NCI-H2196 (cell line): ENCODE measurements around the gene NBAS.
A peak's percentile ranks its signal among the peaks of the same experiment; 100 is the strongest.

ENCODE experiments used
- DNase-seq: peaks from one replicate; lab custom pipeline; 2025; ENCODE audit not compliant: unreplicated experiment; lab: John Stamatoyannopoulos, UW

Gene NBAS

DNA sequence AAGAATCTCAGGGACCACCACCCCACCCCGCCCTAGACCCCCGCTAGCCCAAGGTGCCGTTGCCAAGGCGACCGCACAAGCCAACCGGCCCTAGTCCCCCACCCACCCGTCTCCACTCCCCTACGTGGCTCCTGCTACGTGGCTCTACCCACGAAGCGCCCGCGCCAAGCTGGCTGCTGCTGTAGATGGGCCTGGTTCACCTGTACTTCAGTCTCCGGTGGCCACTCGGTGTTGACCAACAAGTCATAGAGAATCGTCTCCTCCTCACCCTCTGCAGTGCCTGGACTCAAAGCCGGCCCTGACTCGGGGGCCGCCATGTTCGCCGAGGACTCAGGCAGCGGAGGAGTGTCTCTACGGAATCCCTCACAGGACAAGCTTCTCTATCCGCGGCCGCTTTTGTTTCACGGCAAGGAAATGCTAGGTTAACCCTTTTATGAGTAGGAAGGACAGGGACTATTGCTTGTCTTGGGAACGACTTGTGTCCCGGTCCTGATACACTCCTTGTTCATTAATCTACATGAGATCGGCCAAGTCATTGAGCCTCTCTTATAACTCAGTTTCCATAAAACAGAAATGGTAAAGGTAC, at the start of gene NBAS:
Gene NBAS, minus strand, starts transcription at position 347 of the 586 bp plus-strand sequence. Its CDS starts 30 bp downstream, at position 317.
- DNase-seq: peak; percentile 79

DNA sequence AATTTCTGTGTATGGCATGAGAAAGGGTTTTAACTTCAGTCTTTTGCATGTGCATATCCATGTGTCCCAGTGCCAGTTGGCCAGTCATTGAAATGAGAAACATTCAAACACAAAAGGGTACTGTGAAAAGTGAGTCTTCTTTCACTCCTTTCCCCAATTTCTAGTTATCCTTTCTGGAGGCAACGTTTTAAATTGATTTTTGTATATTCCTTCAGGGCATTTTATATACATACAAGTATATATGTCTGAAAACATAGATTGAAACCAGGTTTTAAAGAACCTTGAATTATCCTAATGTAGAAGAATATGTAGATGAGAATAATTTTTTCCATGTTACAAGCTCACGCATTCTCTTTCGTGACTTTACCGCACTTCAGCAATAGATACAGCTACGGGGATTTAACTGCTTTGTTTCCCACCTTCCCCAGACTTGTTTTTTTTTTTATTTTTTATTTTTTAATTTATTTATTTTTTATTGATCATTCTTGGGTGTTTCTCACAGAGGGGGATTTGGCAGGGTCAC, 49.4 kb upstream of the NBAS start:
- no peak for DNase-seq

DNA sequence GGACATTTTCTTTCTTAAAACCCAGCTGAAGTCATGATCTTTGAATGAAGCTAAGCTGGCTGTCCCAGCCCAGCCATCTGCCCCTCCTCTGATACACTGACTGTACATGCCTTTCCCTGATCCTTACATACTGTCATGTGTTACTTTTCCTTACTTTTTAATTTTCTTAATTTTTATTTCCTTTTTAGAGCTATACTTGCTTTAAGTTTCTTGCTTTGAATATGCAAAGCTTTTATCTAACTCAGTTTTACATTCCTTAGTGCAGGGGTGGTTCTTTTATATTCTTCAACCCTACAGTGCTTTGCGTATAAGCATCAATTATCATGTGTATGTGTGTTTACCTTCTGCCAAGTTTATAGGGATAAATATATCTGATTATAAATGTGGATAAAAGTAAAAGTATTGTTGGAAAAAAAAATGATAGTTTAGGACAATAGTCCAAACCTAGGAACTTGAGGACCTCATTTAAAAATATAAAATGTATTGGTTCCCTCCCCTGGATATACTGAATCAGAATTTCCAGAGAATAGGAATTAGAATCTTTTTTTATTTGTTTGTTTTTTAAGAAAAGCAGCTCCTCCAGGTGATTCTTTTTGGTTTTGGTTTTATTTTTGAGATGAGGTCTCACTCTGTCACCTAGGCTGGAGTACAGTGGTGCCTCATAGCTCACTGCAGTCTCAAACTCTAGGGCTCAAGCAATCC, 48.4 kb upstream of the NBAS start:
- DNase-seq: no peak

DNA sequence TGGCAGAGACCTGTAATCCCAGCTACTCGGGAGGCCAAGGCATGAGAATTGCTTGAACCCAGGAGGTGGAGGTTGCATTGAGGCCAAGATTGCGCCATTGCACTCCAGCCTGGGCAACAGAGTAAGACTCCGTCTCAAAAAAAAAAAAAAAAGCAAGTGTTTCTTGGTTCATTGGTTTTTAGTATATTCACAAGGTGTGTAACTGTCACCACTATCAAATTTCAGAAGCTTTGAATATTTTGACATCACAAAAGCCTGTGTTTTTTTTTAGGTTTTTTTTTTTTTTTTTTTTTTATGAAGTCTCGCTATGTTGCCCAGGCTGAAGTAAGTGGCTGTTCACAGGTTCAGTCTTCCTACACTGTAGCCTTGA, 47.2 kb upstream of the NBAS start:
- no peak for DNase-seq

DNA sequence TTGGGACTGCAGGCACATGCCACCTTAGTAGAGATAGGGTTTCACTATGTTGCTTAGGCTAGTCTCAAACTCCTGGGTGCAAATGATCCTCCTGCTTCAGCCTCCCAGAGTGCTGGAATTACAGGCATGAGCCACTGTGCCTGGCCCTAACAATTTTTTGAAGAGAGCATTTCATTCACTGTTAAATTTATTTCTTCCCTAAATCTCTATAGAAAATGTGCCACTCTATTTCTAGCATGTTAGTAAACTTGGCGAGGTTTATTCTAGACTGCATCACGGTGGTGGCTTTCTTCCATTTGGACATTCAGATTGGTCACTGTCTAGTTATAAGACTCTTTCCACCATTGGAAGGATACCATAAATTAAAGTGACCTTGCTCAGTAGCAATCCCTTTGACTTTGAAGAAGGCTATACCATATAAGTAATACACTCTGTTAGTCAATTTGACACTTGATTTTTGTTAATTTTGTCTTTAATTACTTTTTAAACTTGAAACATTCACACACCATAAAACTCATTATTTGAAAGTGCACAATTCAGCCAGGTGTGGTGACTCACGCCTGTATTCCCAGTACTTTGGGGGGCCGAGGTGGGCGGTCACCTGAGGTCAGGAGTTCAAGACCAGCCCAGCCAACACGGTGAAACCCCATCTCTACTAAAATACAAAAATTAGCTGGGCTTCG, 46.7 kb upstream of the NBAS start:
- DNase-seq: no peak

DNA sequence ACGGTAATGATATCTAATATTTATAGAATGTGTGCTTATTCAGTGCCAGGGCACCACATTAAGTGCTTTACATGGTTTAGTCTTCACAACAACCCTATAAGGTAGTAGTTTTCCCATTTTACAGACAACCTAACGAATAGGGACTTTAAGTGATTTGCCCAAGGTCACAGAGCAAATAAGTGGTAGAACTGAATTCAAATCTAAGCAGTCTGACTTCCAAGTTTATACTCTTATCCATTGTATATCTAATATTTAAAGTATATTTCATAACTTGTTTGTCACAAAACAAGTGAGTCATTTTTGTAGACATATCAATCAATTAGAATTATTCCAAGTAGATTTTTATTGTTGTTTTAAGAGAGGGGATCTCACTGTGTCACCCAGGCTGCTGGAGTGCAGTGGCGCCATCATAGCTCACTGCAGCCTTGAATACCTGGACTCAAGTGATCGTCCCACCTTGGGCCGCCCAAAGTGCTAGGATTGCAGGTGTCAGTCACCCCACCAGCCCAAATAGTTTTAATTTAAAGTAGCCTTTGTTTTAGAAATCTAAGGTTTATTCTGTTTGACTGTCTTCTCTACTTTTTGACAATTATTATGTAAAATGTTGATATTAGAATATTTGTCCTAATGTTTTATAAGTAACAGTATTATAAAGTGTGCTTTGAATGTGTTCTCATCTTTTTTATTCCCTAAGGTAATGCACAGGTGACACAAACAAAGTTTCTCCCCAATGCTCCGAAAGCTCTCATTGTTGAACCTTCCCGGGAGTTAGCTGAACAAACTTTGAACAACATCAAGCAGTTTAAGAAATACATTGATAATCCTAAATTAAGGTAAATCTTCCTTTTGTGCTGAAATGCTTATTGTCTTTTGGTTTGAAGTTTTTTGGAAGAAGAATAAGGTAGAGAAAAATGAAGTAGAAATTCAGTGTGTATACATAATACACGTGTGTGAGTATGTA, 45.6 kb upstream of the NBAS start:
- no peak for DNase-seq

DNA sequence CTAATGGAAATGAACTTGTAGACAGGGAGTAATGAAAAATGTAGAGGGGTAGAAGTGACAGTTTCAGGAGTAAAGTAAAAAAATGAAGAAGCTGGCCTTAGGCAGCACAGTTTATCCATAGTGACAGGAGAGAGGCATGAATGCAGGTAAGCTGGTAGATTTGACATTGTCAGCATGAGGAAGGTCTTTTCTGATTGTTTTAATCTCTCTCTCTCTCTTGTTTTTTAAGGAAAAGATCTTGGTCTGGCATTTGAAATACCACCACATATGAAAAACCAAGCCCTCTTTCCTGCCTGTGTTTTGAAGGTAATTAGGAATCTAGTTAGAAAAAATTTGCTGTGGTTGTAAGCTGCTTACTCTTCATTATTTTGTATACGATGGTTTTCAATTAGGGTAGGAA, 44.6 kb upstream of the NBAS start:
- DNase-seq: no peak

DNA sequence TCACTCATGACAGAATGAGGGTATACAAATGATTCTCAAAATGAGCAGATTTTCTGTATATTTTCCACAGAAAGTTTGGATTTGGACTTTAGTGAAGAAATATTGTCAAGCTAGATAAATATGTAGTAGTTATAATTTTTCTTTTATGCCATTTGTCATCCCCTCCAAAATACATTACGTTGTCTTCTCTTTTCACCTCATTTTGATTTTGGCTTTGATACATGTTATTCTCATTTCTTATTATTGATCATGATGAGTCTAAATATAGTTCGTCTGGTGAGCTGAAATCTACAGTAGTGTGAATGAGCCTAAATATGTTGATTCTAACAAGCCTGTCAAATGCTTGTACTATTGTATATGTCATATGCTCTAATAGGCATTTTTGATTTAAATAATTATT, 42.8 kb upstream of the NBAS start:
- no peak for DNase-seq

DNA sequence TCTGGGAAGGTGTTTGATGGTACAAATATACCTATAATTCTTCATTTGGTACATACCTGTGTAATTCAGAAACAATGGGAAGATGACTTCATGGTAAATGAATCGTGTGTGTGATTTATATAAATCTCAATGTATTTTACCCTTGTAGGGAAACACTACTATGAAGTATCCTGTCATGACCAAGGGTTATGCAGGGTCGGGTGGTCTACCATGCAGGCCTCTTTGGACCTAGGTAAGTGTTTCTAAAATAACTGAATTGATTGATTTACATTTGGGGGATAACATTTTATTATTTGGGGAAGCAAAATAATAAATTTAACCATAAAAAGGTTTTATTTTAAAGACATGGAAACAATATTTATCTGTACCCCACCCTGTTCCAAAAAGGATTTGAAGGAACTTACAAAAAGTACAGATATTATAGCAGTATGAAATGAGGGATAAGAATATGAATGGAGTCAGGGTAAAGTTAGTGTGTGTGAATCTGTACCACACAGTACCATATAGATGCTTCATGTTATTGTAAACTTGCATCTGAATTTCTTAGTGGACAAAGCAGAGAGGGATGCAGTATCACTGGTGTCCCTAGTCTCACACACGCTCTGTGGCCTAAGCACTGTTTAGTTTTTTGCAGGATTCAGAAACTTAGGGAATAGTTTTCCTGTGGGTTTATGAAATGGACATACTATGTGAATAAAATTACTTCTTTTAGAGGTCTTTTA, 42.1 kb upstream of the NBAS start:
- DNase-seq: no peak

DNA sequence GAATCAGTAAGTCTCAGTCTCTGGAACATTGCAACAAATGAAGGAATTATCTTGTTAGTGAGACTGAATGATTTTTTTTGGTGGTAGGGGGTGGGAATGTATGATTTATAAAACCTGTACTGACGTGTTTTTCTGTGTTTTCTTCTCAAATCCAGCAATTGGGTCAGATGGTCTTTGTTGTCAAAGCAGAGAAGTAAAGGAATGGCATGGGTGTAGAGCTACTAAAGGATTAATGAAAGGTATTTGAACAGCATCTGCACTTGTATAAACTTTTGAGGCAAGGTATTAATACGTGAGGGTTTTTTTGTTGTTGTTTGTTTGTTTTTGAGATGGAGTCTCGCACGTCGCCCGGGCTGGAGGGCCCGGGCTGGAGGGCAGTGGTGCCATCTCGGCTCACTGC, 41.3 kb upstream of the NBAS start:
- no peak for DNase-seq

DNA sequence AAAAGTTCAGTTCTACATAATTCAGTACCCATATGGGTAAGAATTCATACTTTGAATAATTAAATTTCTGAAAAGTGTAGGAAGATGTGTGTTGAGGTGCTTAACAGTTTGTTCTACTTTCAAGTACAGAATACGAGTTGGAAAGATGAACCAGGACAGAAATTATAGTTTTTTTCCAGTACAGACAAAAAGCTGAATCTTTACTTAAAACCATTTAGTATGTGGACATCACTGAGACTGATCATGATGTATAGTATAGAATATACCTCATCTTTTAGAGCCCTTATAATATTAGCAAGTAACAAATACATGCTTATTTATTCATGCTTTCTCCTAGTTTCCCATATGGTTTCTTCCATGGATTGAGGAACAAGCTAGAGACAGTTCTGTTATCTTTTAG, 40.5 kb upstream of the NBAS start:
- no peak for DNase-seq

DNA sequence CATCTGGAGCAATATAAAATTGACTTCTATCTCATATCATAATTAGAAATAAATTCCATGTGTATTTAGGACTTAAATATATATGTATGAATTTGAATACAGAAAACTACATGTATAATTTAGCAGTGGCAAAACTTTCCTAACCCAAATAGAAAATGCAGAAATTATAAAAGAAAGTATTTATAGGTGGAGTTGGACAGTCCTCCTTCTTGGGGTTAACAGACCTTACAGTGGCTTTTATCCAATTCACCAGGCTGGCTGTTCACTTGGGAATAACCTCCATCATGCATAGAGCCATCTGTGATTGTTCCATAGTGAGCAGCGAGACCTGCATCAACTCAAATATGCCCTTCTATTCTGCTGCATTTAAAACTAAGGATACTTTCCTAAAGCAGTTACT, 38.9 kb upstream of the NBAS start:
- no peak for DNase-seq

DNA sequence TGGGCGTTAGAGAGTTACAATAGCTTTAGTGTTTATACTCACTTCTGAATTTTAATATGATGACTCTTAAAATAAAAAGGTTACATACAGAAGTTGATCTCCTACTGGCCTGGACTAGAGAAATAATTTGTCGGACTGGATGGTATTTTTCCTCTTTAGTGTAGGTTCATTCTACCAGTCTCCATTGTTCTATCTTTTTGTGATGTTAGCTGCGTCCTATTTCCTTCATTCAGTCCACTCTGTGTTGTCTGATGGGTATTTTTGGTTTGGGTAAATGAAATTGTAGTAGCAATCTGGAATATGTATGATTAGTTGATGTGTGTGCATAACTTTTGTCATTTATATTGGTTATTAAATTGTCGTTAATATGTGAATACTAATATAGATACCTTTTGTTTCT, 35.8 kb upstream of the NBAS start:
- DNase-seq: no peak

DNA sequence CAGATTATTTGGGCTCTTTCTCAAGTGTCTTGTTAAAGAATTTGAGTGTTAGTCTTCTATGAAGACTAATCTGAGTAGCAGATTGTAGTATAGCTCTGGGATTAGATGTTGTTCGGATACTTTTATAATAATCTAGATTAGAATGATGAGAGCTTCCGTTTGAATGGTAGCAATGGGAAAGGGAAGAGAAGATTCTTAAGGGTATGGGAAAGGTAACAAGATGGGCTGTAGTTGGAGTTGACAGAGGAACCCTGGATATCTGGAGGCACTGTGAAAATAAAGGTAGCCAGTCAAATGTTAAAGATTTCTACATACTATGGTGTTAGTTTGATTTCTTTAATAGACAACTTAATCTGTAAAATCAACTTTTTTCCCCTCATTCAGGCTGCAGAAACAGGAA, 35.2 kb upstream of the NBAS start:
- no peak for DNase-seq

DNA sequence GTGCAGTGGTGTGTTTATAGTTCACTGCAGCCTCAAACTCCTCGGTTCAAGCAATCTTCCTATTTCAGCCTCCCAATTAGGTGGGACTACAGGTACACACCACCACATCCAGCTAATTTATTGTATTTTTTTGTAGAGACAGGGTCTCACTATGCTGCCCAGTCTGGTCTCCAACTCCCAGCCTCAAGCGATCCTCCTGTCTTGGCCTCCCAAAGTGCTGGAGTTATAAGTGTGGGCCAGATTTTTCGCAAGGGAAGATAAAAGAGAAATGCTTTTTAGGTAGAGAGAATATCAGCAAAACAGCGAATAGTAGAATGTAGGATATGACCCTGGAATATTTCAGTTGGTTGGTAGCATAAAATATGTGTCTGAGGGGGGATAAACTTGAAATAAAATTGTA, 34.8 kb upstream of the NBAS start:
- no peak for DNase-seq

DNA sequence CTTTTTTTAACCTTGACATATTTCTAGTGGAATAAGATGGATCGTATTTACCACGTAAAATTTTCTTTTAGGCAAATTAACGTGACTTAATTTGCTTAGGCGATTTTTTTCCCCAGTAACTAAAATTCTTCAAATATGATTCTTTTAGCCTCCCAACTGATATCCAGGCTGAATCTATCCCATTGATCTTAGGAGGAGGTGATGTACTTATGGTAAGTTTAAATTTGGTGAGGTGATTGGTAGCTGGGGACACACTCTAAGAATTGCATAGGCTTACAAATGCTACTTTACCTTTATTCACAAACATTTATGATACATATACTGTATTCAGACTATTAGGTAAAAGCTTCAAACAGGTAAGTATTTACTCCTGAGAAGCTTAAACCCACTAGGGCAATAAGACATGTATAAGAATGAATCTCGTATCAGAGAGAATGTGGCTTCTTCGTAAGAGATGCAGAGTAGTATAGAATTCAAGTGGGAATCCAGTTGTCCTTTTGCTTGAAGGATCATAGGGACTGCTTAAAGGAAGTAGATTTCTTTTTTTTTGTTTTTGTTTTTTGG, 34.3 kb upstream of the NBAS start:
- no peak for DNase-seq

DNA sequence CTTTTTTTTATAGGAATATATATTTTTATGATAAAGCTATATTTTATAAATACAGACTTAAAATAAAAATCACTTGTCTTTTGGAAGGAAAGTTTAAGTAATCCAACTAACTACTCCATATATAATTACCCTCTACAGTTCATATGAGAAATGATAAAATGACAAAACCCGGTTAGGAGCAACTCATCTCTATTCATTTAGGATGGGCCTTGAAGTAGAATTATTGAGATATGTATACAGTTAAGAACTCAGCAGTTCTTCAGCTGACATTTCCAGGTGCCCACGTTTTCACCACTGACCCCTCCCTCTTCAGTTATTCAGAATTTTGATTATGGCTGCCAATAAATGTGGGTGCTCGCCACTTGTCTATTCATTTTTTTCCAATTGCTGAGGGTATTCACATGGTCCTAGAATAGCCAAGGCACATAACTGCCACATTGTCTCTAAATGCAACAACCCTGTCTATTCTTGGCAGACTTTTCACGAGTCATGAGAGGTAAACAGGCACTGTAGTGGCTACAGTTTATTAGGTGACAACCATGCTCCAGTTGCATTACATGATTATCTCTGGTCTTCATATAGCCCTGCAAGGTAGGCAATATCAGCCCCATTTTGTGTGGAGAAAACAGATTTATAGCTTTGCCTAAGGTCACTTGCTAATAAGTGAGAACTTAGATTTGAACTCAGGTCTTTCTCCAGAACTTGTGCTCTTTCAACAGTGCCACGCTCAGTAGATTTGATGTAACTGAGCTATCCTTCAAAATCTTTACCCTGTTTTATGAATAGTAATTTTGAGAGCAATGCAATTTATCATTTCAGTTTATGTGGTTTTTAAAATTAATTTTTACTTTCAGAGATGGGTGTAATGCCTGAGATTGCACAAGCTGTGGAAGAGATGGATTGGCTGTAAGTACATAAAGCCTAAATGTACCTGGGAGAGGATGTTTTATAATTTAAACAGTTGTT, 33.4 kb upstream of the NBAS start:
- DNase-seq: no peak

DNA sequence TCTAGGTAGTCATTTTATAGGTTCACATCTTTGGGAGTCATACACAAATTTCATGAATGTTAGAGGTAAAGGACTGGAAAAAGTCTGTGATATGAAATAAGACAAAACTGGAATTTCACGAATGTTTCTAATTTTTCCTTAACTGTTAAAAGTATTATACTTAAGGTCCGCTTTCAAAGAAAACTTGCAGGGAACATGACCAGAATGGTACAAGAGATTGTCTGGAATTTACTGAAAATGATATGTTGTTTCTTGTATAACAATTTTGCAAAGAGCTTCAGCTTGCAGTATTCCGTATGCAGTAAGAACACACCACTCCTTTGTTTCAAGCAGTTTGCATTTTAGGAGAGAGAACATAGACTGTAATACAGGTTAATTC, 32.2 kb upstream of the NBAS start:
- no peak for DNase-seq
